Lower leg skin (tissue), 4 donors: ENCODE results near the gene KLK6. TPM values are rescaled to one million over a fixed set of nuclear protein-coding genes. Genes with fewer than 3 reads are reported as not detected.

Experiments used
- DNase-seq, 2 donors: peaks; one replicate each; pipeline ENCODE4 v3.0.0-alpha.2; 2019; ENCODE audit warnings: low spot score in 2 of 2
- H3K4me3 ChIP-seq: fragments of 200-600 bp; sonication (generic); 2 replicates; pipeline ENCODE4 v1.5.1; 2017; ENCODE audit warnings: mild to moderate bottlenecking, low read depth; ENCODE audit not compliant: poor library complexity, severe bottlenecking
- CTCF ChIP-seq, 3 donors: fragments of 450-650 bp; IDR thresholded peaks; one replicate each; pipeline ENCODE4 v1.5.1; 2016; ENCODE audit warnings: antibody characterized with exemption in 3 of 3, mild to moderate bottlenecking in 3 of 3, moderate library complexity in 2 of 3
- POLR2A ChIP-seq, 2 donors: fragments of 450-650 bp; IDR thresholded peaks; one replicate each; pipeline ENCODE4 v1.6.1; 2016 to 2017; ENCODE audit warnings: antibody characterized with exemption in 2 of 2, mild to moderate bottlenecking in 1 of 2, moderate library complexity in 1 of 2
- WGBS, 2 donors: methylation state at CpG; one replicate each; pipeline ENCODE4 v1.1.5; 2018; 5-methylcytosine and 5-hydroxymethylcytosine counted together
- intact Hi-C: fragments of 100-400 bp; cut with DNase I; formaldehyde crosslinking; loops from one replicate; pipeline ENCODE4 v1.15.0; 2023; ENCODE audit warnings: low total_unique reads
- total RNA-seq, 4 donors: library from RNA; depleted of rRNA; stranded (reverse); fragments of >200 nt; gene quantifications; one replicate each; pipeline ENCODE4 v1.1.0, GENCODE V29; 2016

Gene KLK6
- total RNA-seq, 4 donors from 2014 or later = 0.27 to 9.5 (median 5.1) TPM

- TF ChIP-seq POLR2A (IDR thresholded peaks at IDR 0.05) (no peak), CTCF (IDR thresholded peaks at IDR 0.05) (no peak)
- no peak for DNase-seq
- 8 to 10% methylated on average over 12 of the region's 12 CpGs for WGBS, 2 donors
- H3K4me3 ChIP-seq = no peak overlapping the region
- intact Hi-C loops = loop anchor here (2.0 kb wide), 1 partner anchor 181 kb away; no protein-coding TSS in a partner anchor
Measured at GRCh38 chr19:50921426-50922316, 47.7 kb downstream of the KLK6 start.

- WGBS, 2 donors = 68 to 74% methylated on average over 2 of the region's 2 CpGs
- intact Hi-C loops = loop anchor here (10.0 kb wide), 1 partner anchor 121 kb away; the partner anchor contains the start of gene ACP4
- TF ChIP-seq POLR2A (IDR thresholded peaks at IDR 0.05) (no peak), CTCF (IDR thresholded peaks at IDR 0.05) (no peak)
- H3K4me3 ChIP-seq = no peak overlapping the region
- DNase-seq = no peak
Measured at GRCh38 chr19:50916069-50916468, 53.3 kb downstream of the KLK6 start.

- 8 to 9% methylated on average over 29 of the region's 29 CpGs for WGBS, 2 donors
- TF ChIP-seq POLR2A (IDR thresholded peaks at IDR 0.05) (no peak), CTCF (IDR thresholded peaks at IDR 0.05) (no peak)
- no peak overlapping the region for H3K4me3 ChIP-seq
Measured at GRCh38 chr19:50912727-50913716, 56.4 kb downstream of the KLK6 start.

GRCh38 chr19:50912102-50912599, 57.2 kb downstream of the KLK6 start:
- no peak for DNase-seq
- TF ChIP-seq POLR2A (IDR thresholded peaks at IDR 0.05) = no peak
- TF ChIP-seq CTCF (IDR thresholded peaks at IDR 0.05) = no peak
- H3K4me3 ChIP-seq = no peak overlapping the region
- intact Hi-C loops = loop anchor here (10.0 kb wide), 1 partner anchor 117 kb away; the partner anchor contains the start of gene ACP4
- WGBS, 2 donors = 13 to 23% methylated on average over 21 of the region's 21 CpGs

More at GRCh38 chr19:50912727-50913716, 56.4 kb downstream of the KLK6 start:
- DNase-seq = no peak
- intact Hi-C loops = loop anchor here (10.0 kb wide), 1 partner anchor 118 kb away; the partner anchor contains the start of gene ACP4
